ENCODE measurements around the gene ANGPT4. TPM values are rescaled to one million over a fixed set of nuclear protein-coding genes. Genes with fewer than 3 reads are reported as not detected.

The ANGPT4 gene
- total and polyA plus RNA-seq, 2 of the 13 experiments (the other 11 are each of a cell fraction or from before 2014, with no cell fraction given): not detected

DNA sequence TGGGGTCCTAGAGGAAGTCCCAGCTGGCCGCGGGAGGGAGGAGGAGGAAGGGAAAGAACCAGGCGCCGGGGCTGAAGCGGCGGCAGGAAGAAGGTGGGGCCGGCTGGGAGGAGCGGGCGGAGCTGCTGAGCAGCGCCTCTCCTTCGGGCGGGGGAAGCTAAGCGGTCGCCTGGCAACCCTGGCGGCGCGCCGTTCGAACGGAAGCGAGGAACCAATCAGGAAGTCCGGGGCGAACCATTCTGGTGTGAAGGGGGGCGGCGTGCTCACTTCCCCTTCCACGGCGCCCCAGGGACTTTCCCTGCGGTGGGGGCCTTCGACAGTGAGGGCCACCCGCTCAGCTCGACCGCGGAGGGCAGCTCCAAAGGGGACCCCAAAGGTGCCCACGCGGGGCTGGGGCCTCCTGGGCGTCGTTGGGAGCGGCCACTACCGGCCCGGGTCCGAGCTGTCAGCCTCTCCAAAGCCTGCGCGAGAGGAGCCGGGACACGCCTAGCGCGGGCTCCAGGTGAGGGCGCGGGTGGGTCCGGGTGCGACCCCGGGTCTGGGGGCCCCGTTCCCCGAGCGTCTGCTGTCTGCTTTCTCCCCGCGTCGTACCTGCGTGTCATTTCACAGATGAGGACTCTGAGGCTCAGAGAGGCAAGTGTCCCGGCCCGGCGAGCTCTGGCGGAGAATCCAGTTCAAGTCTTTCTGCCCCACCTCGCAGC is 82.5 kb downstream of the ANGPT4 start, which contains the start of gene FAM110A (continued):
- TF ChIP-seq, protein P1, sequence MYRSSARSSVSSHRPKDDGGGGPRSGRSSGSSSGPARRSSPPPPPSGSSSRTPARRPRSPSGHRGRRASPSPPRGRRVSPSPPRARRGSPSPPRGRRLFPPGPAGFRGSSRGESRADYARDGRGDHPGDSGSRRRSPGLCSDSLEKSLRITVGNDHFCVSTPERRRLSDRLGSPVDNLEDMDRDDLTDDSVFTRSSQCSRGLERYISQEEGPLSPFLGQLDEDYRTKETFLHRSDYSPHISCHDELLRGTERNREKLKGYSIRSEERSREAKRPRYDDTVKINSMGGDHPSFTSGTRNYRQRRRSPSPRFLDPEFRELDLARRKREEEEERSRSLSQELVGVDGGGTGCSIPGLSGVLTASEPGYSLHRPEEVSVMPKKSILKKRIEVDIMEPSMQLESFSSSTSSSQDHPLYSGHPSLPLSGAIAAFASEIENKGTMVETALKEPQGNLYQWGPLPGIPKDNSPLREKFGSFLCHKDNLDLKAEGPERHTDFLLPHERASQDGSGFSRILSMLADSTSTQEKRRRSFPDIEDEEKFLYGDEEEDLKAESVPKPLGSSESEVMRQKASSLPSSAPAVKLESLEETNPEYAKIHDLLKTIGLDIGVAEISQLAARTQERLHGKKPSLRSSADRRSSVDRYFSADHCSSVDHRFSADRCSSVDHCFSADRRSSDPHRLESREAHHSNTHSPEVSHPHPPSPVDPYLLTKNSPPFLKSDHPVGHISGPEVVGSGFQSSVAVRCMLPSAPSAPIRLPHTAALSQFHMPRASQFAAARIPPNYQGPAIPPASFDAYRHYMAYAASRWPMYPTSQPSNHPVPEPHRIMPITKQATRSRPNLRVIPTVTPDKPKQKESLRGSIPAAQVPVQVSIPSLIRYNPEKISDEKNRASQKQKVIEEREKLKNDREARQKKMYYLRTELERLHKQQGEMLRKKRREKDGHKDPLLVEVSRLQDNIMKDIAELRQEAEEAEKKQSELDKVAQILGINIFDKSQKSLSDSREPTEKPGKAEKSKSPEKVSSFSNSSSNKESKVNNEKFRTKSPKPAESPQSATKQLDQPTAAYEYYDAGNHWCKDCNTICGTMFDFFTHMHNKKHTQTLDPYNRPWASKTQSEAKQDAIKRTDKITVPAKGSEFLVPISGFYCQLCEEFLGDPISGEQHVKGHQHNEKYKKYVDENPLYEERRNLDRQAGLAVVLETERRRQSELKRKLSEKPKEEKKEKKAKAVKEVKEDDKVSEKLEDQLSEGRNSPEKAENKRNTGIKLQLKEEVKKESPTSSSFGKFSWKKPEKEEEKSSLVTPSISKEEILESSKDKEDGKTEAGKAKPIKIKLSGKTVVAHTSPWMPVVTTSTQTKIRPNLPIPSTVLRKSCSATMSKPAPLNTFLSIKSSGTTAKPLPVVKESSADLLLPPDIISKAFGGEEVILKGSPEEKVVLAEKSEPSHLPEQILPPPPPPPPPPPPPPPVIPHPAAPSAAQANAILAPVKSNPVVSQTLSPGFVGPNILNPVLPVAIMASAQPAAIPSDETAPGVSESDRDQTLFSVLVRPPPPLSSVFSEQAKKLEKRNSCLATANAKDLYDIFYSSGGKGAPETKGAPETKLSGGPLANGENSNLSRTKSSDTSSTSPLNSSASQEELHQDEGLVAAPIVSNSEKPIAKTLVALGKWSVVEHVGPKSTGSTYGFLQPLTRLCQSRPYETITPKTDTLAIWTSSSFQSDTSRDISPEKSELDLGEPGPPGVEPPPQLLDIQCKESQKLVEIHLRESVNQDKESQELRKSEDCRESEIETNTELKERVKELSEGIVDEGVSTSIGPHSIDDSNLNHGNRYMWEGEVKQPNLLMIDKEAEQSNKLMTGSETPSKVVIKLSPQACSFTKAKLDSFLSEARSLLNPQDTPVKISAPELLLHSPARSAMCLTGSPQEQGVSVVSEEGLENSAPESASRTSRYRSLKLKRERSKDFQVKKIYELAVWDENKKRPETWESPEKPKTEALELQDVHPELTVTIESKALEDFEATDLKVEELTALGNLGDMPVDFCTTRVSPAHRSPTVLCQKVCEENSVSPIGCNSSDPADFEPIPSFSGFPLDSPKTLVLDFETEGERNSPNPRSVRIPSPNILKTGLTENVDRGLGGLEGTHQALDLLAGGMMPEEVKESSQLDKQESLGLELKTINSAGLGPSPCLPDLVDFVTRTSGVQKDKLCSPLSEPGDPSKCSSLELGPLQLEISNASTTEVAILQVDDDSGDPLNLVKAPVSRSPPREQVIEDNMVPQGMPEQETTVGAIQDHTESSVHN (CRISPR knock-in tag; IDR thresholded peaks at IDR 0.05): no peak
- peak; percentile 92 for TF ChIP-seq ARNT2 (CRISPR knock-in tag; IDR thresholded peaks at IDR 0.05; ENCODE audit: low read depth)
- peak; percentile 76; the same call in 1 of the 2 replicates for TF ChIP-seq ZNF614 (CRISPR knock-in tag; IDR thresholded peaks at IDR 0.05; ENCODE audit: borderline replicate concordance)
- TF ChIP-seq DNMT1 (CRISPR knock-in tag; IDR thresholded peaks at IDR 0.05): peak; percentile 47; the same call in 1 of the 2 replicates
- TF ChIP-seq NR2F2 (IDR thresholded peaks at IDR 0.05; ENCODE audit: borderline replicate concordance, low read depth): no peak
- TF ChIP-seq RFXANK (CRISPR knock-in tag; IDR thresholded peaks at IDR 0.05): no peak
- TF ChIP-seq, protein P2, sequence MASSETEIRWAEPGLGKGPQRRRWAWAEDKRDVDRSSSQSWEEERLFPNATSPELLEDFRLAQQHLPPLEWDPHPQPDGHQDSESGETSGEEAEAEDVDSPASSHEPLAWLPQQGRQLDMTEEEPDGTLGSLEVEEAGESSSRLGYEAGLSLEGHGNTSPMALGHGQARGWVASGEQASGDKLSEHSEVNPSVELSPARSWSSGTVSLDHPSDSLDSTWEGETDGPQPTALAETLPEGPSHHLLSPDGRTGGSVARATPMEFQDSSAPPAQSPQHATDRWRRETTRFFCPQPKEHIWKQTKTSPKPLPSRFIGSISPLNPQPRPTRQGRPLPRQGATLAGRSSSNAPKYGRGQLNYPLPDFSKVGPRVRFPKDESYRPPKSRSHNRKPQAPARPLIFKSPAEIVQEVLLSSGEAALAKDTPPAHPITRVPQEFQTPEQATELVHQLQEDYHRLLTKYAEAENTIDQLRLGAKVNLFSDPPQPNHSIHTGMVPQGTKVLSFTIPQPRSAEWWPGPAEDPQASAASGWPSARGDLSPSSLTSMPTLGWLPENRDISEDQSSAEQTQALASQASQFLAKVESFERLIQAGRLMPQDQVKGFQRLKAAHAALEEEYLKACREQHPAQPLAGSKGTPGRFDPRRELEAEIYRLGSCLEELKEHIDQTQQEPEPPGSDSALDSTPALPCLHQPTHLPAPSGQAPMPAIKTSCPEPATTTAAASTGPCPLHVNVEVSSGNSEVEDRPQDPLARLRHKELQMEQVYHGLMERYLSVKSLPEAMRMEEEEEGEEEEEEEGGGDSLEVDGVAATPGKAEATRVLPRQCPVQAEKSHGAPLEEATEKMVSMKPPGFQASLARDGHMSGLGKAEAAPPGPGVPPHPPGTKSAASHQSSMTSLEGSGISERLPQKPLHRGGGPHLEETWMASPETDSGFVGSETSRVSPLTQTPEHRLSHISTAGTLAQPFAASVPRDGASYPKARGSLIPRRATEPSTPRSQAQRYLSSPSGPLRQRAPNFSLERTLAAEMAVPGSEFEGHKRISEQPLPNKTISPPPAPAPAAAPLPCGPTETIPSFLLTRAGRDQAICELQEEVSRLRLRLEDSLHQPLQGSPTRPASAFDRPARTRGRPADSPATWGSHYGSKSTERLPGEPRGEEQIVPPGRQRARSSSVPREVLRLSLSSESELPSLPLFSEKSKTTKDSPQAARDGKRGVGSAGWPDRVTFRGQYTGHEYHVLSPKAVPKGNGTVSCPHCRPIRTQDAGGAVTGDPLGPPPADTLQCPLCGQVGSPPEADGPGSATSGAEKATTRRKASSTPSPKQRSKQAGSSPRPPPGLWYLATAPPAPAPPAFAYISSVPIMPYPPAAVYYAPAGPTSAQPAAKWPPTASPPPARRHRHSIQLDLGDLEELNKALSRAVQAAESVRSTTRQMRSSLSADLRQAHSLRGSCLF (CRISPR knock-in tag; IDR thresholded peaks at IDR 0.05; ENCODE audit: borderline replicate concordance): no peak
- peak; percentile 81; the same call in 1 of the 2 replicates for TF ChIP-seq ZNF230 (CRISPR knock-in tag; IDR thresholded peaks at IDR 0.05)
- TF ChIP-seq TSC22D2 (CRISPR knock-in tag; IDR thresholded peaks at IDR 0.05; ENCODE audit: borderline replicate concordance): peak; percentile 31; the same call in 1 of the 2 replicates
- TF ChIP-seq ZNF616 (CRISPR knock-in tag; IDR thresholded peaks at IDR 0.05; ENCODE audit: low read depth): no peak
- TF ChIP-seq, protein P3, sequence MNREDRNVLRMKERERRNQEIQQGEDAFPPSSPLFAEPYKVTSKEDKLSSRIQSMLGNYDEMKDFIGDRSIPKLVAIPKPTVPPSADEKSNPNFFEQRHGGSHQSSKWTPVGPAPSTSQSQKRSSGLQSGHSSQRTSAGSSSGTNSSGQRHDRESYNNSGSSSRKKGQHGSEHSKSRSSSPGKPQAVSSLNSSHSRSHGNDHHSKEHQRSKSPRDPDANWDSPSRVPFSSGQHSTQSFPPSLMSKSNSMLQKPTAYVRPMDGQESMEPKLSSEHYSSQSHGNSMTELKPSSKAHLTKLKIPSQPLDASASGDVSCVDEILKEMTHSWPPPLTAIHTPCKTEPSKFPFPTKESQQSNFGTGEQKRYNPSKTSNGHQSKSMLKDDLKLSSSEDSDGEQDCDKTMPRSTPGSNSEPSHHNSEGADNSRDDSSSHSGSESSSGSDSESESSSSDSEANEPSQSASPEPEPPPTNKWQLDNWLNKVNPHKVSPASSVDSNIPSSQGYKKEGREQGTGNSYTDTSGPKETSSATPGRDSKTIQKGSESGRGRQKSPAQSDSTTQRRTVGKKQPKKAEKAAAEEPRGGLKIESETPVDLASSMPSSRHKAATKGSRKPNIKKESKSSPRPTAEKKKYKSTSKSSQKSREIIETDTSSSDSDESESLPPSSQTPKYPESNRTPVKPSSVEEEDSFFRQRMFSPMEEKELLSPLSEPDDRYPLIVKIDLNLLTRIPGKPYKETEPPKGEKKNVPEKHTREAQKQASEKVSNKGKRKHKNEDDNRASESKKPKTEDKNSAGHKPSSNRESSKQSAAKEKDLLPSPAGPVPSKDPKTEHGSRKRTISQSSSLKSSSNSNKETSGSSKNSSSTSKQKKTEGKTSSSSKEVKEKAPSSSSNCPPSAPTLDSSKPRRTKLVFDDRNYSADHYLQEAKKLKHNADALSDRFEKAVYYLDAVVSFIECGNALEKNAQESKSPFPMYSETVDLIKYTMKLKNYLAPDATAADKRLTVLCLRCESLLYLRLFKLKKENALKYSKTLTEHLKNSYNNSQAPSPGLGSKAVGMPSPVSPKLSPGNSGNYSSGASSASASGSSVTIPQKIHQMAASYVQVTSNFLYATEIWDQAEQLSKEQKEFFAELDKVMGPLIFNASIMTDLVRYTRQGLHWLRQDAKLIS (CRISPR knock-in tag; IDR thresholded peaks at IDR 0.05): no peak
- no peak; the same call in 1 of the 2 replicates for TF ChIP-seq ZNF224 (CRISPR knock-in tag; IDR thresholded peaks at IDR 0.05)
